H1 (cell line): ENCODE data around the gene C5AR2.

Experiments used
- CEBPB ChIP-seq: IDR thresholded peaks from 2 replicates; pipeline ENCODE4 v1.6.1; 2012; ENCODE audit warnings: low read depth, low read length
- EZH2 ChIP-seq: fragments of 200-600 bp; sonication (generic); IDR thresholded peaks from 2 replicates; pipeline ENCODE4 v1.7.1; 2012; ENCODE audit warnings: low read depth, mild to moderate bottlenecking, moderate library complexity, low read length, inconsistent platforms; ENCODE audit not compliant: severe bottlenecking
- GABPA ChIP-seq: IDR thresholded peaks from 2 replicates; pipeline ENCODE4 v1.6.1; 2011; ENCODE audit warnings: mild to moderate bottlenecking, low read length, moderate library complexity, borderline replicate concordance; ENCODE audit not compliant: insufficient read depth
- JUN ChIP-seq: IDR thresholded peaks from 2 replicates; pipeline ENCODE4 v1.6.1; 2011; ENCODE audit warnings: low read depth, mild to moderate bottlenecking, improper control_type of control experiment, low read length
- POLR2A ChIP-seq, 2 experiments: IDR thresholded peaks; 1 replicate in 1 of 2; 2 replicates in 1 of 2; pipeline ENCODE4 v1.6.1; 2011; ENCODE audit warnings: low read depth in 2 of 2, low read length in 2 of 2, mild to moderate bottlenecking in 2 of 2; ENCODE audit errors: control extremely low read depth in 1 of 2
- RFX5 ChIP-seq: IDR thresholded peaks from 2 replicates; pipeline ENCODE4 v1.6.1; 2011; ENCODE audit warnings: low read depth, low read length, improper control_type of control experiment, borderline replicate concordance
- TCF12 ChIP-seq: IDR thresholded peaks from 2 replicates; pipeline ENCODE4 v1.6.1; 2011; ENCODE audit warnings: low read depth, mild to moderate bottlenecking, low read length
- ZNF274 ChIP-seq: IDR thresholded peaks from 2 replicates; pipeline ENCODE4 v1.7.0; 2012; ENCODE audit warnings: low read length, borderline replicate concordance; ENCODE audit errors: extremely low read depth
- TF ChIP-seq, protein P1 (sequence below), 3 experiments: IDR thresholded peaks; 1 replicate in 2 of 3; 2 replicates in 1 of 3; pipeline versions ENCODE4 v1.5.1 to v1.6.1; 2011; ENCODE audit warnings: low read length in 3 of 3, mild to moderate bottlenecking in 3 of 3, inconsistent platforms in 2 of 3, low read depth in 1 of 3, moderate library complexity in 1 of 3; ENCODE audit not compliant: insufficient read depth in 1 of 3; ENCODE audit errors: control extremely low read depth in 1 of 3

DNA sequence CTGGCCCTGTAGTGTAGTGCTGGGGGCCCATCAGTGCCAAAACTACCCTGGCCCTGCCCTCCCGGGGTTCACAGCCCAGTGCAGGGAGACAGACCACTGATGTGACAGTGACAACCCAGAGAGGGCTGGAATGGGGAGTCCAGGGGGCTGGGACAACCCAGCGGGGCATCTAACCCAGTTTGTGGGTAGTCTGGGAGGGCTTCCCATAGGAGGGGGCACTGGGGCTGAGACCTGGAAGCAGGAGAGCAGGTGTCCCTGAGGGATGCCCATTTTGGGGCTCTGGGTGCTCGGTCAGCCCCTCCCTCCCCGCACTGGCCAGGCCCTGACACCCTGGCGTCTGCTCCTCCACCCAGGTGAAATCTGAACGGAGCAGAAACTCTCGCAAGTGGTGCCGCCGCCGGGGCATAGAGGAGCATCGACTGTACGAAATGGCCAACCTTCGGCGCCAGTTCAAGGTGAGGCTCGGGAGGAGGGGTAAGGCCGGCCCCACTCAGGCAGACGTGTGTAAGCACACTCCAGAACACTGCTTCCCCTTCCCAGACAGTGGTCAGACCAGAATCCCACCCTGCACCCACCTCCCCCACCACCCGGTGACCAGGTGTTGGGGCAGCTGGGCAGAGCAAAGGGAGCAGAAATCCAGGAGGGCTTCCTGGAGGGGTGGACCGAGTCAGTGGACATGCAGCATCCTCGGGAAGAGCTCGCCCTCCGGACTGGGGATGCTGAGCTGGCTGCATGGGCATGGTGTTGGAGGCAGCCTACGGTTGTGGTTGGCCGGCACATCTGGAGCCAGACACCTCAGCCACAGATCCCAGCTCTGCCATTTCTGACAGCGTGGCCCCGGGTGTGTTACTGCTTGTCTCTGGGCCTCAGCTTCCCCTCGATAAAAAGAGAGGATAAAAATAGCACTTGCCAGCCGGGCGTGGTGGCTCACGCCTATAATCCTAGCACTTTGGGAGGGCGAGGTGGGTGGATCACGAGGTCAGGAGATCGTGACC is 41.6 kb downstream of the C5AR2 start:
- no peak for TF ChIP-seq TCF12
- no peak for TF ChIP-seq JUN
- TF ChIP-seq POLR2A (IDR thresholded peaks at IDR 0.05; ENCODE audit: control extremely low read depth in 1 of 2, low read depth in 2 of 2, low read length in 2 of 2) = no peak
- TF ChIP-seq GABPA = no peak
- TF ChIP-seq EZH2 = no peak
- TF ChIP-seq, protein P1, sequence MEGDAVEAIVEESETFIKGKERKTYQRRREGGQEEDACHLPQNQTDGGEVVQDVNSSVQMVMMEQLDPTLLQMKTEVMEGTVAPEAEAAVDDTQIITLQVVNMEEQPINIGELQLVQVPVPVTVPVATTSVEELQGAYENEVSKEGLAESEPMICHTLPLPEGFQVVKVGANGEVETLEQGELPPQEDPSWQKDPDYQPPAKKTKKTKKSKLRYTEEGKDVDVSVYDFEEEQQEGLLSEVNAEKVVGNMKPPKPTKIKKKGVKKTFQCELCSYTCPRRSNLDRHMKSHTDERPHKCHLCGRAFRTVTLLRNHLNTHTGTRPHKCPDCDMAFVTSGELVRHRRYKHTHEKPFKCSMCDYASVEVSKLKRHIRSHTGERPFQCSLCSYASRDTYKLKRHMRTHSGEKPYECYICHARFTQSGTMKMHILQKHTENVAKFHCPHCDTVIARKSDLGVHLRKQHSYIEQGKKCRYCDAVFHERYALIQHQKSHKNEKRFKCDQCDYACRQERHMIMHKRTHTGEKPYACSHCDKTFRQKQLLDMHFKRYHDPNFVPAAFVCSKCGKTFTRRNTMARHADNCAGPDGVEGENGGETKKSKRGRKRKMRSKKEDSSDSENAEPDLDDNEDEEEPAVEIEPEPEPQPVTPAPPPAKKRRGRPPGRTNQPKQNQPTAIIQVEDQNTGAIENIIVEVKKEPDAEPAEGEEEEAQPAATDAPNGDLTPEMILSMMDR (IDR thresholded peaks at IDR 0.05; ENCODE audit: control extremely low read depth in 1 of 3, insufficient read depth in 1 of 3, low read depth in 1 of 3, low read length in 3 of 3) = no peak
- TF ChIP-seq CEBPB = no peak
- TF ChIP-seq RFX5 = no peak
- TF ChIP-seq ZNF274 = no peak
